GM19043 (cell line): Measurements from ENCODE around the gene URB1.
"Not testable (repeated sequence)": the region's sequence is repeated elsewhere in the genome, so short reads cannot be mapped to it uniquely, and the experiment has no call there.

ENCODE experiments used
- ATAC-seq: cut with Tn5 transposase; IDR thresholded peaks from one replicate; pipeline ENCODE4 v1.9.1; 2021; ENCODE audit warnings: low read depth; ENCODE audit not compliant: unreplicated experiment

URB1 gene

DNA sequence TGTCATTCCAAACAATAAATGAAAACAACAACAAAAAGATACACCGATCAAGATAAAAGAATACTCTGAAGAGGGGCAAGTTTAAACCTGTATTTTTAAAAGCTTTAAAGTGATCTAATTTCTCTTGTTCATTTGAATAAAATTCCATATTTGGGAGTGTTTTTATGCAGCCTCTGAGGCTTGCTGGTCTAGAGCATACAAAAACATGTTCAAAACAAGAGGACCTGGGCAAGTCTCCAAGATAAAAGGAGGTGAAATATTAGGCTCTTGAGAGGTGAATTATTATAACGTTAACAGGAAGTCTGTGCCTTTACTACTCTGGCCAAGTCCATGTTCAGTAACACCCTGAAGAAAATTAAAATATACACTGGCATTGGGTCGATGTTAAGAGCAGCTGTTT, 20.1 kb downstream of the URB1 start:
- no peak for ATAC-seq

DNA sequence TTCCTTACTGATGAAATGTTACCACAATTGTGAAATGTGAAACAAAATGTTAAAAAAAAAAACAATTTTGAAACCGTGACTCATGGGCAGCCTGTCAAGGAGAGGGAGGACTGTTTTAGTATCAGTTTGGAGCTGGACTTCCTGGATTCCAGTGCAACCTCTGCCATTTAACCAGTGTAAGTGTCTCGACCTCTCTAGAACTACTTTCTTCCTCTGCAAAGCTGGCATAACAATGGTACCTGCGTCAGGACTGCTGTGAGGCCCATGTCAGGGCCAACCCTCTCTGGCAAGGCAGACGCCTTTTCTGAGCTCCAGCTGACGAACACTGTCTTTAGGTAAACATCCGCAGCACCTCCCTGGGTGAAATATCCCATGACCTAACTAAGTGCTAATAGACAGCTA, 20.9 kb downstream of the URB1 start:
- no peak for ATAC-seq

- no peak for ATAC-seq
These were observed 21.6 kb downstream of the URB1 start for GRCh38 chr21:32370998-32371766.

DNA sequence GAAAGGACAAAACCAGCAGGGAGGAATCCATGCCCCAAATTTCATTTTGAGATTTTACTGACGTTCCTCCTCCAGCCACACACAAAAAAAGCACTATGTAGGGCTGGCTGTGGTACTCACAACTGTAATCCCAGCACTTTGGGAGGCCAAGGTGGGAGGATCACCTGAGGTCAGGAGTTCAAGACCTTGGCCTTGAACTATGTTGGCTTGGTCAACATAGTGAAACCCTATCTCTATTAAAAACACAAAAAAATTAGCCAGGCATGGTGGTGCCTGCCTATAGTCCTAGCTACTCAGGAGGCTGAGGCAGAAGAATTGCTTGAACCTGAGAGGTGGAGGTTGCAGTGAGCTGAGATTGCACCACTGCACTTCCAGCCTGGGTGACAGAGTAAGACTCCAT, 23.9 kb downstream of the URB1 start:
- not testable (repeated sequence) for ATAC-seq

DNA sequence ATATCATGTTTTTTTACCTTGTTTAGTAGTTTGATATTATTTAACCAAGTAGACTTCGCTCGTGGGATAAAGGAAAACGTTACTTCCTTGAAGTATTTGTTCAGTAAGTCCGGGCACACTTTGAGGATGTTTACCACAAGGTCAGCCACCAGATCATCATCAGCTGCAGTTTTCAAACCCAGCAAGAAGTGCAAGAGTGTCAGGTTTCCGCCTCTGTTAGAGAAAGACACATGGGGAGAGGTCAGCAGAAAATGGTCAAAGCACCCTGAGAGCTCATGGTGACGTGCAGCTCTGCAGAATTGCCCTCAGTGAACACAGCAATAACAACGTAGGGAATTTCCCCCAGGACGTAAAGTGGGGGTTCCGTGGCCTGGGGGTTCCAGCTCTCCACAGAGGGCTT, 24.4 kb downstream of the URB1 start:
- no peak for ATAC-seq

GRCh38 chr21:32367158-32367557, 25.7 kb downstream of the URB1 start:
- no peak for ATAC-seq

GRCh38 chr21:32366191-32366590, 26.6 kb downstream of the URB1 start:
- ATAC-seq, result no peak

GRCh38 chr21:32364796-32365195, 28.0 kb downstream of the URB1 start:
- ATAC-seq, result no peak

DNA sequence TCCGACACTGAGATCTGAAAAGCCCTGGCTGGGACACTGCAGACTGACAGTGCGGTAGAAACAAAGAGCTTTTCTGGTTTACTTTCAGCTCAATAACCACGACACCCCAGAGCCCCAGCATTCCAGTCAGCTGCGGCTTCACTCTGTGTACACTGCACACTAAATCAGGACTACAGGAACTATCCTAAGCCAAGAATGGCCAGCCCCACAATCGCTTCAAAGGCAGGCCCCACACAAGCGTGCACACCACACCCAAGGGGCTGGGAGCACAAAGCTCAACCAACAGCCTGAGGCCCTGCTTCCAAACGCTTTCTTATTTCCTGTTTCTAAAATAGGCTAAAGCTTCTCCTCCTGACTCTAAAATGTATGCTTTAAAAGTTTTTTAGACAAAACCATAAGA, 28.4 kb downstream of the URB1 start:
- ATAC-seq, result no peak

DNA sequence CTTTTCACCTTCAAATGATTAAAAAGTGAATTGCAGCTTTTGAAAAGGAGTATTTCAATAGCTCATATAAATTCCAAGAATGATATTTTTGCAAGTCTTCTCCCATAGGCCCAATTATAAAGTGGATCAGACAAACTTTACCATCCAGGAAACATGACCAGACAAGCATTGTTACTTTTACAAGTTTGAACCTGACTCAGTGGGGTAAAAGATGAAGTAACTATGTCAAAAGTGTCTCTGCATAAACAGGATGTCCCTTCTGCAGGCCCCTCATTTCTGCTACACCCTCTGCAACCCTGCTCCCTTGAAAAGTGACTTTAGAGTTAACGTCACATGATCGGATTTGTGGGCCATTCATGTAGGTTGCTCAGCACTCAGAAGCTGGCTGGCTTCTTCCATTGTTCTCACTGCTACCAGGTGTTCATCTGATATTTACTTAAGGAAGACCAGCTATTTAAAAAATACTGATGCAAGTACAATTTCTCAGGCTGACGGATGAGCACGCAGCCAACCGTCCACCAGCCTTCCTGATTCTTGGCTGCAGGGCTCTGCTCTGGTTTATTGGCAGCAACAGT, 32.3 kb downstream of the URB1 start:
- ATAC-seq, result no peak

DNA sequence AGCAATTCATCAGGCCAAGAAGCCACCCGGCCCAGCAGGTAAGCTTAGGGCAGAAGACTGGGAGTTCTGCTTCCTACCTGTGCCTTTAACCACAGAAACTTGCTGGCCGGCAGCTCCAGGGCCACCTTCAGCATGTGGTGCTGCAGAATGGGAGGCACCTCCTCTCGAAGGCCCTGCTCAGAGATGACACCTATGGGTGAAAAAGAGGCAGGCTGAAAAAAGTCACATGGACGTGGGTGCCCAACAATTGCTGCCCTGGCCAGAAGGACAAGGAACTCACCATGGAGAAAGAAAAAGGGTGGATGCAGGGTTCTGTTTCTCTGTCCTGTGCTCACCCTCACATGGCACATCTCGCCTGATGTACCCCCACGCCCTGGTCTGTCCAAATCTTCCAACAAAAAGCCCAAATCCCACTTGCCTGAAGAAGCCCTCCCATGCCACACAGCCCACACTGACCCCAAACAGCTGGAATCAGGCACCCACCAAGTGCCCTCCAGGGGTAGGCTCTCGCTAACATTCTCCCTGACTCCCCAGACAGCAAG, 33.0 kb downstream of the URB1 start:
- no peak for ATAC-seq

- no peak for ATAC-seq
These were observed 35.9 kb downstream of the URB1 start for GRCh38 chr21:32356874-32357395.

DNA sequence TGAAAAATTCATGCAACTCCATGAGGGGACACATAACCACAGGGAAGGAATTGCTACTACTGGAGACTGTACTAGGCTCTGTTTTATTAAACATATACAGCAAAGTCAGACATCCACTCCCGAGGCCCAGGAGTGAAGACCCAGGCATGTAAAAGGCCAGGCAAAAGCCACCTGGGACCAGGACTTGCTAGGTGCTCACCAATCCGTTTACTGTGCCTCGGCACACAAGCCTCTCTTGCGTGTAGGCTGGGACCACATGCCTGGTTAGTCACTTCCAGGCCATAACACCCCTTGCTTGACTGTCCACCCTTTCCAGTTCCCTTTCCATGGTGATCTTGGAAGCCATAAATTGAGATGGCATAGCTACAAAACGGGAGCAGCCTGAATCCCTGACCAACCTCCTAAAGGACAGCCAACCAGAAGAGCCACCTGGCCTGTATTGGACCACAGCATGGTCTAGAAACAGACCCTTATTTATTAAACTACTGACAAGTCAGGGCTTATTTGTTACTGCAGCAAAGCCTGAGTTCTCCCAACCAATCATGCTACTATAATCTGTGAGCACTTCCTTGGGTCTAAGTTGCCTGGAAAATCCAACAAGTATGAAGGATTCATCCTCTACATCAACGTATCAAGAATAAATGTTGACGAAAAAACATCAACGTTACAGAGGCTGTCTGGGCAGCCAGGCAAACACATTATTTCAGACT, 39.7 kb downstream of the URB1 start:
- no peak for ATAC-seq

- no peak for ATAC-seq
These were observed 40.3 kb downstream of the URB1 start for GRCh38 chr21:32352526-32352925.

- no peak for ATAC-seq
These were observed 41.4 kb downstream of the URB1 start for GRCh38 chr21:32351428-32351827.

DNA sequence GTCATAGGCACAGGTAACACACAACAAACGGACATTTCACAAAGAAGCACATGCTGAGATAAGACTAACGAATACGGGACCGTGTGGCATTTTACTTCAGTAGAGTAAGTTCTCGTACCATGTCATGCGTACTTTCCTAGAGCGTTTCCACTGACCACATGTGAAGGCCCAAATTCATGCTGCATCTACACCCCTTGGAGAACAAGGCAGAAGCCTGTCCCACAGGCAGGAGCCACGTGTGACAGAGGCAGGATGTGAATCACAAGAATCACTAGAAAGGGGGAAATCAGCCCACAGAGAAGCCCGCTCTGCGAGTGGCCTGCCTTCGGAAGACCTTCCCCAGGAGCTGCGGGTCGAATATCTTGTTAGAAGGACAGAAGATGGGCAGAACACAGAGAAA, 41.8 kb downstream of the URB1 start:
- ATAC-seq, result no peak

- no peak for ATAC-seq
These were observed 42.4 kb downstream of the URB1 start for GRCh38 chr21:32350211-32350980.

GRCh38 chr21:32349333-32349944, 43.4 kb downstream of the URB1 start:
- no peak for ATAC-seq

DNA sequence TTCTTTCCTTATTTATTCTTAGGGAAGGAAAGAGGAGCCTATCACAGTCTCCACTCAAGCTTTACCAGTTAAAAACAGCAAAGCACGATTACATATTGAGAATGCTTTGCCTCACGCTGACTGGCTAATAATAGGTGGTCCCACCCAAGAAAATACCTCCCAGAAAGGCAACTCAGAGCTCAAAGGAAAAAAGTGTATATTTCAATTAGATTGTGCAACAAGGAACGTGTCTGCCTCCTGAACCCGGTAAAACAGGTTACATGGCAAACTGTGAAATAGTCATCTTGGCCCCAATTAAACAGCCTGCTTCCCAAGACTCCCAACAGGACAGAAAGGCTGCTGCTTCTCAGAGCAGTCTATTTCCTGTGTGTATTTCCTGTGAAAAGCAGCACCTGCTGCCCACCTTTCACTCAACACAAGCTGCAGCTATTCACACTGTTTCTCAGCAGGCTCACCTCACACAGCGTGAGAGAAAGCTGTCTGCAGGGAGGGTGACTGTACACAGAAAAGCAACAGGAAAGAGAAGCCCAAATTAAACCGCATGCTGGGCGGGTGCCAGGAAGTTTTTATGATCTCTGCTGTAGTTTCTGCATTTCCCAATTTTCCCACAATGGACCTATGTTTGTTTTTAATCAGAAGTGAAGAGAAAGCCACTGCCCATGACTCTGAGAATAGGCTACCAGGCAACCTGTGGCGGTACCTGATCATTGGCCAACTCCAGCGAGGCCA, 44.0 kb downstream of the URB1 start:
- no peak for ATAC-seq

GRCh38 chr21:32347977-32348376, 44.8 kb downstream of the URB1 start:
- no peak for ATAC-seq
